Cerebellar nuclear complex (tissue), 1 donor: ENCODE data around the gene GAS2.

Experiments used
- DNase-seq, 2 experiments: peaks; one replicate each; lab custom pipeline; 2025; lab: John Stamatoyannopoulos, UW

GAS2 gene

DNA sequence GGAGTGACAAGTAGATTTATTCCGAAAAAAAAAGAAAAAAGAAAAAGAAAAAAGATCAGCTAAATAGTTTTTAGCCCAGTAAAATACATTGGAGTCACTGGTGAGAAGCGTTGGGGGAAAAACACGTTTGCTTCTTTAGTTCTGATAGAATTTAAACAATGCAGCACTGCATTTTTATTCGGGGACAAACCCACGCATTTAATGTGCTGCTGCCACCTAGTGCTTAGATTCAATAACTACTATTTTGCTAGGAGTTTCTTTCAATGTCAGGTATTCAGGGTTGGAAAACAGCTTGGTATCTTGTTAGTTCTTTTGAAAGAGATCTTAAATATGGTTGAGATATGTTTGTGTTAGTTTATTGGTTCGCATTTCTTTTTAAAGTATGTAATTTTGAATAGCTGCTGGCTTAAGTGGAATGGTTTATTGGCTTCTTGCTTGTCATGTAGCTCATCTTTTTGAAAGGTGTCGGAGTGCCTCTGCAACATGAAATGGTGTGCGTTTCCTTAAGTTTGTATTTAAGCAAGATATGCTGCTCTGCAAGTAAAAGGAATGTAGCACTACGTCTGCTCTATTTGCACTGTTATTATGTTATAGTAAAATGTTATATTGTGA is 121.2 kb downstream of the GAS2 start:
- no peak for DNase-seq

DNA sequence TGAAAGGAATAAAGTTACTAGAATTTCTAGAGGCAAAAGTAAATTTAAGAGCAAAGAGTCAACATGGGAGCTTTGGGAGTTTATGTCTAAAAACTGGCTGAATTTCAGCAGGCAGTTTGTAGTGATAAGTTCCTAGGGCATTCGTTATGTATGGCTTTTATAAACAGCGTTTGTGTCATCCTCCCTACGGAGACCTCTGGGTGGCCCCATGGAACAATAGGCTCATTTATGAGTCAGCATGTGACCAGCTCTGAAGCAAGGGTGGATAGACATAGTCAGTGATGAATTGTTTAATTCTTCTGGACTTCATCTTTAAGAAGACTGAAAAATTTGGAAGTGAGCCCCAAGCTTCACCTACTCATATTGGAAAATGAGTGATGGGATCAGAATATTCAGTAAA is 126.1 kb downstream of the GAS2 start:
- no peak for DNase-seq

GRCh38 chr11:22795914-22796313 is 129.5 kb downstream of the GAS2 start:
- no peak for DNase-seq

DNA sequence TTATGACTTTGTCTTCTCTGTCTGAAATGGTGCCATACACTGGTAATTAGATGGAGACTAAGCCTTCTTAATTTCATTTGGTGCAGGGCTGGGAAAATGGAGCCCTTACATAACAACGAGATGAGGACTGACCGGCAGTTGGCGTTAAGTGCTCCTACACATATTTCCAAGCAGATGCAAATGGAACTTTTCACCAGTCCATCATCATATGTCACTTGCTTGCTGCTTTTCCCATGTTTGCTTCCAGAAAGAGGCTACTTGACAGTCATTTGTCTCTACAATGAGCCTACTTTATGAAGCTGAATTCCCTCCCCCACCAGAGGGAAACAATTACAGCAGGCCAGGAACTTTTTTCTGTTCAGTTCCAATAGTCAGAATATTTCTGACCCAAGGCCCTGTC is 130.6 kb downstream of the GAS2 start:
- no peak for DNase-seq

DNA sequence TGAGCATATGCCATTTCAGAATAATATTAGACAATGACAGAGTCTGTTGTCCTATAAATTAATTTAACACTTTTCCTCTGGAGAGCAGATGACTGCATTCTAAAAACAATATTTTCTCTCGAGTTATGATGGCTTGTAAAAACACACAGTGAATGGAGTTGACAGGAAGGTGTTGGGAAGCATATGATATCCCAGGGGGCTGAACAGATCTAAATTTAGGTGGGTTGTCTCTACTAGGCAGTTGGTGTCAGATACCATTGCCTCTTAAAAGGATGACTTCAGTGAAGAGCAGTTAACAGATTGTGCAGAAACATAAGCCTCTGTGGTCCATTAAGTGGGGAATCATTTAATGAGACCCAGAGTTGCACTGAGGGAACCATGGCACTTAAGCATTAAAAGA is 132.5 kb downstream of the GAS2 start:
- DNase-seq: no peak

DNA sequence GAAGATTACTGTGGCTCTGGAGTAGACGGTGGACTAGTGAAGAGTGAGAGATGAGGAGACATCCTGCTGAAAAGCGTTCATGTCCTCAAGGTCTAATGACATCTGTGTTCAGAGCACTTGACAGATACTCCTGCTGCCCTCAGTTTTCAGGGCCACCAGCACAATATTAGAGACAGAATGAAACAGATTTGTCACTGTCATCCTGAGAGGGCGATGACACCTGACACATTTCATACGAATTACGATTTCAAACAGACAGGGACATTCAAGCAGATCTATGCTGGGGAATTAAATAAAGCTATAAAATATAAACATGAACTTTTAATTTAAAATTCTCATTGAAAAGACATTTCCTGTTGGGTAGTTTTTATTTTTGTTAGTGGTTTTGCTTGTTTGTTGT is 134.1 kb downstream of the GAS2 start:
- DNase-seq: no peak

GRCh38 chr11:22802861-22803260 is 136.4 kb downstream of the GAS2 start:
- DNase-seq: no peak

DNA sequence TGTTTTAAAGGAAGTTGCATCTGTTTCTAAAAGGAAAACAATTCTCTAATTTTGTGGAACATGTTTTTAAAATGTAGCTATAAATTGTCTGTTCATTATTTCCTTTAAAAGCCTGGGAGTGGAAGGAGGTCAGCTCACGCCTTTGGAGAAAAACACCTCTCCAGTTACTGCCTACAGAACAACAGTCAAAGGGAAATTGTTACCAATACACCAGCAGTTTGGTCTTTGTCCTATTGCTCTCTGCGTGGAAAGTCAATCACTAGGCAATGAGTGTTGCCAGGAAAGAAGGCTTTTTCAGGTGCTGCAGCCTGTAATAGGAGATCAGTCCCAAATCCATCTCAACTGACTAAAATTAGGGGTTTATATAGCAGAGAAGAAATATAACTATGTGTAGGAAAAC is 141.0 kb downstream of the GAS2 start:
- no peak for DNase-seq

DNA sequence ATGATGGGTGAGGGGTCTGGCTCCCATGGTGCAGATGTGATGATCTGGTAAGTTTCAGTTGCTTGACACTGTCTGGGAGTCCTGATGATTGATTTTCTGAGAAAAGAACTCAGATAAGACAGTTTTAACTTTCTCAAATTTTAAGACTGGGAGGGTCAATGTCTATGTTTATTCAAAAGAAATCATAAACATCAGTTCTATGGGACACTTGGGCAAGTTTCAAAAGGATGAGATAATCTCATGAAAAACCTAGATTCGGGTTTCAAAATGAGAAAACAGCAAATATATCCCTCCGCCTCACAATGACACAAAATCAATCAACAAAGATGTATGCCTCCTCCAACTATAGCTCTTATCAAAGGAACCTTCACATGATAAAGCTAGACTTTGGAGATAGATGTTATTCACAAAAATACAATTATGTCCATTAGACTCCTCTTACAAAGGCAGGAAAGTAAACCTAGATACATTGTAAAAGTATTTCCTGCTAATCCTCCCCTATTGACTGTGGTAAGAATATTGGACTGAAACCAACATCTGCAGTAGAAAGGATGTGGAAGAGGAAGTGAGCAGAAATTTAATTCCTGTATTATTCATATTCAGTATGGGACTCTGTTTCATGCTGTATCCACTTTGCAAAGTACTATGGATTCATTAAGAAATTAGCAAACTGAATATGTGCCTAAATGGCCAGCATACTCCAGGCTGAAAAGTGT is 141.6 kb downstream of the GAS2 start:
- no peak for DNase-seq

GRCh38 chr11:22808571-22809197 is 142.3 kb downstream of the GAS2 start:
- DNase-seq: no peak

DNA sequence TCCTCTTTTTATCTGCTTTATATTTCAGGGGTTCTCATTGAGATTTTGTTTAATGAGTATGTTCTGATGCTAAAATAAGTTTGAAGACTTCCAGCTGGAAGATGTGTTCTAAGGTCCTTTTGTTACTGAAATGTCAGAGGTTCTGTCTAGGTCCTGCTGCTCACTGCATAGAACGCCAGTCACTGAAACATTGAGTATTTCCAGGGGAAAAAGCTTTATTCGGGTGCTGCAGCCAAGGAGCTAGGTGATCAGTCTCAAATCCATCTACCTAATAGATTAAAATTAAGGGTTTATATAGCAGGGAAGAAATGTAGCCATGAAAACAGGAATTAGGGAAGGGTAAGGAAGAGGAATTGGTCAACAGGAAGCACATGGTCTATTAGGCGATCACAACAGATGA is 143.5 kb downstream of the GAS2 start:
- no peak for DNase-seq

GRCh38 chr11:22822203-22822602 is 155.8 kb downstream of the GAS2 start:
- no peak for DNase-seq

GRCh38 chr11:22828373-22828772 is 162.0 kb downstream of the GAS2 start:
- no peak for DNase-seq

DNA sequence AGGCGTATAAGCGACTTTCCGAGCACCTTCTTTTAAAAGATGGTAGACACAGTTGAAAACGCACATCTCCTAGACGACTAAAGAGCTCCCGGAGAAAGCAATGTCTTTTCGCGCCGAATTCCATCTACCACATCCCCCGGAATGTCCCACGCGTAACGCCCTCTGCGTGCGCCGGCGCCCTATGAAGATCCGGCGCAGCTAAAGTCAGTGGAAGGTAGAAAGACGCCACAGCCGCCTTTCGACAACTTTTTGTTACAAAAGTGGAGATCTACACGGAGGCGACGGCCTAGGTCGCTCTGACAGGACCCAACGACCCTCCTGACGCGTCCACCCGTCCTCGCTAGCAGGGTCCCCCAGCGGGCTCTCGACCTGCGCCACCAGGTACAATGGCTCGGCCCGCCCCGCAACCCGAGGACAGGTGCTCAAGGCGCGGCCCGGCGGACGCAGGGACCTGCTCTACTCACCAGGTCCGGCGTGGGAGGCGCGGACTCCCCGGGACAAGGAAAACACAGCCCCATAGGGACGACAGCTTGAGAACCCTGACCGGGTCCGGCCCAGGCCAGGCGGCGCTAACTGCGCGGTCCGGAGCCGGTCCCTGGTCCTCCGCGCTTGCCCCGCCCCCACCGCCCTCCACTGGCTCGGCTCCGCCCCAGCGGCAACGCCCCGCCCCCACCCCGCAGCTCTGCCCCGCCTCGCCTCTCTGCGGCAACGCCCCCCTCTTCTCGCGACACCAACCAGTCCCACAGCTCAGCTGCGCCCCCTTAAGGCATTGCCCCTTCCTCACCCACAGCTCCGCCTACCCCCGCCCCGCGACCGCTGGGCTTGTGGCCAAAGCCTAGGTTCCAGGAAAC is 163.0 kb downstream of the GAS2 start, which contains the start of gene SVIP:
TSS of gene SVIP (minus strand) at position 571 of the 851 bp plus-strand sequence. CDS start at position 518, 53 bp downstream.
- peak; percentile 40 to 96 for DNase-seq

DNA sequence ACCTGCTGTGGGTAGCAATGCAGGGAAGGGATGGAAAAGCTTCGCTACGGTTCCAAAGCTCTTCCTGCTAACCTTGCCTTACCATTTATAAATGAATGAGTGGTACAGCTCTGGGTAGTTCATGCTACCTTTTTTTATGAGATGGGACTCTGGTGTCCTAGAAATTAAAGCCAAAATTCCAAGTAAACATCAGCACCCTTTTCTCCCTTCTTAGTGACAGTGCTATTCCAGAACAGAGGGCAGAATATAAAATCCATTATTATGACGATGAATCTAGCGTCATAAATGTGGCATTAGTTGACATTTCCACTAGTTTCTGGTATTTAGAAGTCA is 163.6 kb downstream of the GAS2 start:
- DNase-seq: no peak

DNA sequence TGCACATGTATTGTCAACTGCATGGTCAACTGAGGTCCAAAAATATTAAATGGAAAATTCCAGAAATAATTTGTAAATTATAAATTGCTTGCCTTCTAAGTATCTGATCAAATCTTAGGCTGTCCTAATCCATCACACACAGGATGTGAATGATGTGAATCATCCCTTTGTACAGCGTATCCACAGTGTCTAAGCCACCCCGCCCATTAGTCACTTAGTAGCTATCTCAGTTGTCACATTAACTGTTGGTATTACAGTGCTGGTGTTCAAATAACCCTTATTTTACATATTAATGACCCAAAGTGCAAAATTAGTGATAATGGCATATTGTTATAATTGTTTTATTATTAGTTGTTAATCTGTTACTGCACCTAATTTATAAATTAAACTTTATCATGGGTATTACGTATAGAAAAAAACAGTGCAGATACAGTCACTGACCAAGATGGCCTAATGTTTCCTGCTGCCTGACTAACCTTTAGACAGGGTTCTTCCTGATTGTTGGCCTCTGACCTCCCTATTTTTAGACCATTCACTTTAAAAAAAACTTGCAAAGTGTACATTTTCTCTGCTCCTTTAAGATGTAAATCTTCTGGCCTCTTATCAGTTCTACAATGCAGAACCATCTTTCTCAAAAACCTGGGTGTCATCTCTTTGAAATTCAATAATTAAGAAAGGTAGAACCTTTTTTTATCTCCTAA is 166.1 kb downstream of the GAS2 start:
- no peak for DNase-seq

DNA sequence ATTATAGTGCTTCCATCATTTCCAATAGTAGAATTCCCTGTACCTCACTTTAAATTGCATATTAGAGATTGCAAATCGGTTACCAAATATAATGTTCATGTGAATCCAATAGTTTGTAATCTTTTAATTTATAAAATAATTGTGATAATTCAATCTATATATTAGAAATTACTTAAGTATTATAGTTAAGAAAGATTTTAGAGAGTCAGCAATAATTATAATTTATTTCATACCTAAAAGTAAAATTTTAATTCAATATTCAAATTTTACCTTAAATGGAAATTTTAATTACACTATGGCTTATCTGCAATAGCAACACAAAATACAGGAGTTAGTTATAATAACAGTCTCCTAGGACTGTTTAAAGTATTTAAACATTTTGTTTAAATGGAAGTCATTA is 180.3 kb downstream of the GAS2 start:
- no peak for DNase-seq

DNA sequence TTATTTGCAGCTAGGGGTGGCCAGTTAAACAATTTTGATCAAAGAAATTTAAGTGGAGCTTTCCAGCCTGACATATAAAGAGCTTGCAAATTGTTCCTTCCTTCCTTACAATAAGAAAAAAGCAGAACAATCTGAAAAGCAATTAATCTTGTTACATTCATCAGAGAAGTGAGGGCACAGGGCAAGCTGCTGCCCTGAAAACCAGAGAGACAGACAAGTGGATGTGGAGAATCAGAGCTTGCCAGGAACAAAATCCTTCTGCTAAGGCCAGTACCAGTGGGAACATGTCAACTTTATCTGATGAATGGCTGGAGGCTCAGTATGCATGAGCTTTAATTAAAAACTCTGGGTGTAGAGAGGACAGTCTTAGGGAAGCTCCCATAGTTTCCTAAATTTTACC is 185.1 kb downstream of the GAS2 start:
- no peak for DNase-seq

DNA sequence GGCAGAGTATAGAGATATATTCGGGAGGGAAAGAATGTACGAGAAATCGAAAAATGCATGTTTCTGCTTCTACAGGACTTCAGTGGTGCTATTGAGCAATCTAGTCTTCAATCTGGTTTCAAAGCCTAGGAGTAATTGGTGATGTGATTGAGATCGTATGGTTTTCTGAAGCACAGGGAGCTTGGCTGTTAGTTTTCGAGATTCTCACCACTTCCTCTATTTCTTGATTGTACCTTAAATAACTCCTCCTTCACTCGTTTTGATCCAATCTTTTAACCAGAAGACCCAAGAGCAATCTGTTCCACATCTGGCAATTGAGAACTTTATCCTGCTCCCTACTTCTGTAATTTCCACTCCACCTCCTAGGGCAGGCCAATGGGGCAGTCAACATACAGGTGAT is 193.3 kb downstream of the GAS2 start:
- no peak for DNase-seq

- no peak for DNase-seq
Measured at GRCh38 chr11:22860241-22860640, 193.8 kb downstream of the GAS2 start, which contains the start of gene CCDC179. Gene CCDC179 (minus strand): TSS chr11:22860474. CDS start chr11:22860421, 53 bp downstream.
